HUES6 (cell line): Measurements from ENCODE around the gene SLC29A1.
"Not testable (repeated sequence)": the region's sequence is repeated elsewhere in the genome, so short reads cannot be mapped to it uniquely, and the experiment has no call there.

Experiments used
- H3K27ac ChIP-seq: 2 replicates; pipeline ENCODE4 v1.7.0; 2013; ENCODE audit warnings: low read depth, mild to moderate bottlenecking, low read length, inconsistent platforms
- H3K27me3 ChIP-seq: 2 replicates; pipeline ENCODE4 v1.6.1; 2013; ENCODE audit warnings: low read length; ENCODE audit not compliant: control insufficient read depth, insufficient read depth
- H3K36me3 ChIP-seq: 2 replicates; pipeline ENCODE4 v1.6.1; 2013; ENCODE audit warnings: low read length; ENCODE audit not compliant: control insufficient read depth, insufficient read depth
- H3K4me1 ChIP-seq: 2 replicates; pipeline ENCODE4 v1.6.1; 2013; ENCODE audit warnings: low read length; ENCODE audit not compliant: control insufficient read depth, insufficient read depth
- H3K4me3 ChIP-seq: 2 replicates; pipeline ENCODE4 v1.5.1; 2013; ENCODE audit warnings: low read depth, low read length
- H3K9ac ChIP-seq: one replicate; pipeline ENCODE4 v1.6.1; 2013; ENCODE audit warnings: mild to moderate bottlenecking, low read length
- H3K9me3 ChIP-seq: 2 replicates; pipeline ENCODE4 v1.6.1; 2013; ENCODE audit warnings: low read depth, low read length; ENCODE audit not compliant: control insufficient read depth, insufficient read depth

SLC29A1 gene

GRCh38 chr6:44182911-44183390 lies 40.4 kb upstream of the SLC29A1 start:
- Histone ChIP-seq H3K4me3 (no peak overlapping the region), H3K4me1 (peaks cover 13% of the 10 kb centered on the region), H3K36me3 (no peaks in the 10 kb centered on the region)

GRCh38 chr6:44183783-44184182 lies 39.6 kb upstream of the SLC29A1 start:
- peaks cover 13% of the 10 kb centered on the region for H3K4me1 ChIP-seq
- no peak overlapping the region for H3K27ac ChIP-seq
- no peaks in the 10 kb centered on the region for H3K9me3 ChIP-seq
- no peaks in the 10 kb centered on the region for H3K27me3 ChIP-seq
- H3K4me3 ChIP-seq, result no peak overlapping the region
- H3K9ac ChIP-seq, result no peak overlapping the region
- H3K36me3 ChIP-seq, result no peaks in the 10 kb centered on the region

More at GRCh38 chr6:44182911-44183390, 40.4 kb upstream of the SLC29A1 start:
- Histone ChIP-seq H3K27me3 (no peaks in the 10 kb centered on the region), H3K27ac (no peak overlapping the region), H3K9me3 (no peaks in the 10 kb centered on the region), H3K9ac (no peak overlapping the region)

- not testable (repeated sequence) for H3K27me3 ChIP-seq, H3K9ac ChIP-seq, H3K27ac ChIP-seq, H3K36me3 ChIP-seq, H3K4me3 ChIP-seq, H3K9me3 ChIP-seq
- peaks cover 13% of the 10 kb centered on the region for H3K4me1 ChIP-seq
Measured at GRCh38 chr6:44185356-44185755, 38.0 kb upstream of the SLC29A1 start.

- peaks cover 13% of the 10 kb centered on the region for H3K4me1 ChIP-seq
- H3K4me3 ChIP-seq, result no peak overlapping the region
- H3K36me3 ChIP-seq, result no peaks in the 10 kb centered on the region
- no peak overlapping the region for H3K27ac ChIP-seq
- no peaks in the 10 kb centered on the region for H3K27me3 ChIP-seq
- no peaks in the 10 kb centered on the region for H3K9me3 ChIP-seq
- peak overlapping the region; percentile 22 for H3K9ac ChIP-seq
Measured at GRCh38 chr6:44185953-44186634, 37.3 kb upstream of the SLC29A1 start.

GRCh38 chr6:44186635-44187025 lies 36.8 kb upstream of the SLC29A1 start:
- Histone ChIP-seq H3K27ac (no peak overlapping the region), H3K27me3 (no peaks in the 10 kb centered on the region), H3K36me3 (no peaks in the 10 kb centered on the region), H3K9ac (no peak overlapping the region), H3K4me3 (no peak overlapping the region), H3K4me1 (peaks cover 13% of the 10 kb centered on the region), H3K9me3 (no peaks in the 10 kb centered on the region)

GRCh38 chr6:44188819-44189218 lies 34.6 kb upstream of the SLC29A1 start:
- no peaks in the 10 kb centered on the region for H3K9me3 ChIP-seq
- H3K9ac ChIP-seq, result no peak overlapping the region
- H3K27me3 ChIP-seq, result no peaks in the 10 kb centered on the region
- H3K4me1 ChIP-seq, result peaks cover 18% of the 10 kb centered on the region
- H3K4me3 ChIP-seq, result no peak overlapping the region
- no peaks in the 10 kb centered on the region for H3K36me3 ChIP-seq
- H3K27ac ChIP-seq, result no peak overlapping the region

- Histone ChIP-seq H3K4me3 (no peak overlapping the region), H3K27ac (no peak overlapping the region), H3K27me3 (no peaks in the 10 kb centered on the region), H3K36me3 (no peaks in the 10 kb centered on the region), H3K4me1 (peaks cover 18% of the 10 kb centered on the region), H3K9me3 (no peaks in the 10 kb centered on the region), H3K9ac (no peak overlapping the region)
Measured at GRCh38 chr6:44189257-44189656, 34.1 kb upstream of the SLC29A1 start.

- no peaks in the 10 kb centered on the region for H3K9me3 ChIP-seq
- H3K4me3 ChIP-seq, result no peak overlapping the region
- no peaks in the 10 kb centered on the region for H3K36me3 ChIP-seq
- H3K27ac ChIP-seq, result no peak overlapping the region
- no peak overlapping the region for H3K9ac ChIP-seq
- peaks cover 18% of the 10 kb centered on the region for H3K4me1 ChIP-seq
- no peaks in the 10 kb centered on the region for H3K27me3 ChIP-seq
Measured at GRCh38 chr6:44190715-44191114, 32.7 kb upstream of the SLC29A1 start.

- Histone ChIP-seq H3K27ac (no peak overlapping the region), H3K4me1 (peaks cover 9% of the 10 kb centered on the region), H3K27me3 (no peaks in the 10 kb centered on the region), H3K9me3 (no peaks in the 10 kb centered on the region), H3K9ac (no peak overlapping the region), H3K36me3 (no peaks in the 10 kb centered on the region), H3K4me3 (no peak overlapping the region)
Measured at GRCh38 chr6:44192428-44193041, 30.9 kb upstream of the SLC29A1 start.

- Histone ChIP-seq H3K9ac (no peak overlapping the region), H3K27me3 (no peaks in the 10 kb centered on the region), H3K4me3 (no peak overlapping the region), H3K36me3 (no peaks in the 10 kb centered on the region), H3K4me1 (peaks cover 9% of the 10 kb centered on the region), H3K9me3 (no peaks in the 10 kb centered on the region), H3K27ac (no peak overlapping the region)
Measured at GRCh38 chr6:44193307-44193910, 30.0 kb upstream of the SLC29A1 start.

- Histone ChIP-seq H3K36me3 (no peaks in the 10 kb centered on the region), H3K27me3 (no peaks in the 10 kb centered on the region), H3K4me3 (no peak overlapping the region), H3K9ac (no peak overlapping the region), H3K9me3 (no peaks in the 10 kb centered on the region), H3K4me1 (peaks cover 9% of the 10 kb centered on the region), H3K27ac (no peak overlapping the region)
Measured at GRCh38 chr6:44194326-44194725, 29.1 kb upstream of the SLC29A1 start.
